HG03469 (cell line): ENCODE results near the gene TPO.
"Not testable (repeated sequence)": the region's sequence is repeated elsewhere in the genome, so short reads cannot be mapped to it uniquely, and the experiment has no call there.

ENCODE experiments used
- ATAC-seq: cut with Tn5 transposase; IDR thresholded peaks from one replicate; pipeline ENCODE4 v1.9.1; 2021; ENCODE audit warnings: mild to moderate bottlenecking, moderate library complexity, moderate number of reproducible peaks; ENCODE audit not compliant: unreplicated experiment

The TPO gene

GRCh38 chr2:1499033-1499795 lies 86.0 kb downstream of the TPO start:
- no peak for ATAC-seq

- ATAC-seq: no peak
Measured at GRCh38 chr2:1501038-1501851, 88.0 kb downstream of the TPO start.

GRCh38 chr2:1501991-1502390 lies 88.7 kb downstream of the TPO start:
- ATAC-seq: no peak

- ATAC-seq: no peak
Measured at GRCh38 chr2:1502891-1503304, 89.6 kb downstream of the TPO start.

- no peak for ATAC-seq
Measured at GRCh38 chr2:1503471-1504310, 90.4 kb downstream of the TPO start.

GRCh38 chr2:1504311-1504750 lies 91.1 kb downstream of the TPO start:
- ATAC-seq: no peak

- ATAC-seq: no peak
Measured at GRCh38 chr2:1505031-1505441, 91.8 kb downstream of the TPO start.

- ATAC-seq: no peak
Measured at GRCh38 chr2:1509271-1510065, 96.2 kb downstream of the TPO start.

- ATAC-seq: no peak
Measured at GRCh38 chr2:1510176-1510575, 96.9 kb downstream of the TPO start.

GRCh38 chr2:1511455-1511854 lies 98.2 kb downstream of the TPO start:
- ATAC-seq: no peak

- ATAC-seq: no peak
Measured at GRCh38 chr2:1512321-1513289, 99.3 kb downstream of the TPO start.

- ATAC-seq: no peak
Measured at GRCh38 chr2:1514391-1515072, 101.3 kb downstream of the TPO start.

- ATAC-seq: no peak
Measured at GRCh38 chr2:1515073-1515430, 101.8 kb downstream of the TPO start.

- ATAC-seq: no peak
Measured at GRCh38 chr2:1515986-1516797, 102.9 kb downstream of the TPO start.

GRCh38 chr2:1516798-1517060 lies 103.5 kb downstream of the TPO start:
- no peak for ATAC-seq

- ATAC-seq: not testable (repeated sequence)
Measured at GRCh38 chr2:1517291-1517690, 104.0 kb downstream of the TPO start.

GRCh38 chr2:1517786-1518185 lies 104.5 kb downstream of the TPO start:
- ATAC-seq: no peak

GRCh38 chr2:1518331-1518803 lies 105.1 kb downstream of the TPO start:
- ATAC-seq: no peak
